ENCODE data around the gene LGR6.

- no peak for TF ChIP-seq TAF1 (IDR thresholded peaks at IDR 0.05; ENCODE audit: low read depth, low read length)
- TF ChIP-seq BRCA1 (IDR thresholded peaks at IDR 0.05; ENCODE audit: low read depth, low read length): no peak
- no peak for TF ChIP-seq CTCF (IDR thresholded peaks at IDR 0.05; ENCODE audit: control extremely low read depth in 1 of 3, insufficient read depth in 1 of 3, low read depth in 1 of 3, low read length in 3 of 3)
- no peak for TF ChIP-seq POLR2A (IDR thresholded peaks at IDR 0.05; ENCODE audit: control extremely low read depth in 1 of 2, low read depth in 2 of 2, low read length in 2 of 2)
- TF ChIP-seq FOSL1 (IDR thresholded peaks at IDR 0.05; ENCODE audit: insufficient read depth, low read depth, low read length): no peak
- TF ChIP-seq RFX5 (IDR thresholded peaks at IDR 0.05; ENCODE audit: borderline replicate concordance, low read depth, low read length): no peak
- TF ChIP-seq SIN3A (conservative IDR thresholded peaks at IDR 0.05 in 1 of 2, IDR thresholded peaks at IDR 0.05 in 1 of 2; ENCODE audit: low read depth in 1 of 2, low read length in 2 of 2): no peak
- TF ChIP-seq ATF2 (IDR thresholded peaks at IDR 0.05; ENCODE audit: low read length): no peak
- no peak for TF ChIP-seq EZH2 (IDR thresholded peaks at IDR 0.05; ENCODE audit: low read depth, low read length, severe bottlenecking)
Measured at GRCh38 chr1:202164271-202165037, 29.1 kb upstream of the LGR6 start.
